GM12873 (cell line): ENCODE results near the gene BMP8A.

Experiments
- CTCF ChIP-seq: IDR thresholded peaks from 2 replicates; pipeline ENCODE4 v1.5.1; 2012; ENCODE audit warnings: low read depth, mild to moderate bottlenecking, moderate library complexity, low read length, control low read depth; ENCODE audit not compliant: insufficient read depth; ENCODE audit errors: missing control alignments

The BMP8A gene

GRCh38 chr1:39491146-39491921, at the start of gene BMP8A:
Gene BMP8A (plus strand): TSS chr1:39491636. CDS start chr1:39491992, 356 bp downstream.
- TF ChIP-seq CTCF: no peak

GRCh38 chr1:39441797-39442196, 49.6 kb upstream of the BMP8A start:
- no peak for TF ChIP-seq CTCF

- no peak for TF ChIP-seq CTCF
These were observed 45.9 kb upstream of the BMP8A start for GRCh38 chr1:39445573-39445972.

- no peak for TF ChIP-seq CTCF
These were observed 44.4 kb upstream of the BMP8A start for GRCh38 chr1:39446986-39447567.

GRCh38 chr1:39450956-39451606, 40.4 kb upstream of the BMP8A start:
- no peak for TF ChIP-seq CTCF

GRCh38 chr1:39452081-39452480, 39.4 kb upstream of the BMP8A start:
- TF ChIP-seq CTCF: no peak

GRCh38 chr1:39452540-39452939, 38.9 kb upstream of the BMP8A start:
- no peak for TF ChIP-seq CTCF
